Amniotic stem cell (primary cell): ENCODE data around the gene SOCS1.

Source experiments
- DNase-seq: peaks from one replicate; lab custom pipeline; 2025; lab: John Stamatoyannopoulos, UW

The SOCS1 gene

DNA sequence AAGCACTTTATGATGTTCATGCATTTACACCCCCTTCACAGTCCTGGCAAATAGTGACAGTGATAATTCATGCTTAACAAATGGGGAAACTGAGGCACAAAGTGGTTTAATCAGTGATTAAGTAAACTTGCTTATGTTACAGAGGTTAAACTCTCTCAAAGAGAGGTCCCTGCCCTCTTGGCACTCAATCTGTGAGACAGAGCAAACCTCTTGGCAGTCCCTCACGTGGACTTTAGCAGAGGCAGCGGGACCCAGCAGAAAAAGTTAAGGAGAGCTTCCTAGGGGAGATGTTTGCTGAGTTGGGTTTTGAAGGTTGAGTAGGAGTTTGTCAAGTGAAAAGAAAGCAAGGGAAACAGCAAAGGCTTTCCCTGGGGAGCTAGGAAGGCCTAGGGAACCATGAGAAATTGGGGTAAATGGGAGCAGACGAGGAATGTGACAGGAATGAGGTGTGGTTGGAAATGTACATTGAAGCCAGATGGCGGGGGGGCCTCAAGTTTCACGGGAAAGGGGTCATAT is 10.7 kb downstream of the SOCS1 start:
- DNase-seq = no peak

GRCh38 chr16:11242658-11243057 is 13.3 kb downstream of the SOCS1 start:
- no peak for DNase-seq

DNA sequence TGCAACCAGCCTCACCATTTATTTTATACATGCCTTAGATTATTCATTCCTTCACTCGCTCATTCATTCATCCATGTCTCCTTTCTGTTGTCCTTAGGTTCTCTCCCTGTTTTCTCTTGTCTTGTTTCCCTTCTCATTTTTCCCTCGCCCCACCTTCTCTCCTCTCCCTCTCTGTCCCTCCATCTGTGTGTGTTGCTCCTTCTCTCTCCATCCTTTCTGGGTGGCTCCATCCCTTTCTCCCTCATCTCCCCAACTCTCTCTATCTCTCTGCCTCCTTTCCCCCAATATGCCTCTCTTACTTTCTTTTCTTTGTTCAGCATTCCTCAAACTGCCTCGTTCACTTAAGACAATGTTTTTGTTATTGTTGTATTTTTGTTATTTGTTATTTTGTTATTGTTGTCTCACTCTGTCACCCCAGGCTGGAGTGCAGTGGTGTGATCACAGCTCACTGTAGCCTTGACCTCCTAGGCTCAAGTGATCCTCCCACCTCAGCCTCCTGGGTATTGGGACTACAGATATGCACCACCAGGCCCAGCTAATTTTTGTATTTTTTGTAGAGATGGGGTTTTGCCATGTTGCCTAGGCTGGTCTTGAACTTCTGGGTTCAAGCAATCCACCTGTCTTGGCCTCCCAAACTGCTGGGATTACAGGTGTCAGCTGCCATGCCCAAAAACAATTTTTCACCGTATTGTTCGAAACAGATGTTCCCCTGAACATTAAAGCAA is 14.4 kb downstream of the SOCS1 start:
- DNase-seq = no peak

DNA sequence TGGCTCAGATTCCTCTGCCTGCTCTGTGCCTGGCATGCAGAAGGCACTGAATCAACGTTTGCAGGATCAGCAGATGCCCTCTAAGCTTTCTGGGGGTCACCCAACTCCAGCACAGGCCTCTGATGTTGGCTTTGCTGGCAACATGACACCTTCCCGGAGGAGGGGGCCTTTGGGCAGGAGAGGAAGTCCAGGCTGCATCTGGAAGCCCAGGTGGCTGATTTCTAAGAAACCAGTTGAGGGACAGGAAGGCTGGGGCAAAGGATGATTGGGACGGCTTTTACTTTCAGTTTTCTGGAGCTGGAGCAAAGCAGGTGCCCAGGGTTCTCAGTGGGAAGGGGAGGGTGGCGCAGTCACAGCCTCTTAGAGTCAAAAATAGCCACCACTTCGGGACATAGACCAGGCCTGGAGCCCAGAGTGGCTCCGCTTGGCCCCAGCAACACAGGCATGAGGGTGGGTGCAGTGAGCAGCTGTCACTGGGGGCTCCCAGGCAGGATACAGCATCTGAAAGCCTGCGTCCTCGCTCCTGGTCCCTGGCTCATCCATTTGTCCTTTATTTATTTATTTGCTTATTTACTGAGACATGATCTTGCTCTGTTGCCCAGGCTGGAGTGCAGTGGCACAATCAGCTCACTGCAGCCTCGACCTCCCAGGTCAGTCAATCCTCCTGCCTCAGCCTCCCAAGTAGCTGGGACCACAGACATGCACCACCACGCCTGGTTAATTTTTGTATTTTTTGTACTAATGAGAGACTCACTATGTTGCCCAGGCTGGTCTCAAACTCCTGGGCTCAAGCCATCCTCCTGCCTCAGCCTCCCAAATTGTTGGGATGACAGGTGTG is 15.1 kb downstream of the SOCS1 start:
- no peak for DNase-seq

- DNase-seq = no peak
Measured at GRCh38 chr16:11239644-11240632, 16.1 kb downstream of the SOCS1 start.

DNA sequence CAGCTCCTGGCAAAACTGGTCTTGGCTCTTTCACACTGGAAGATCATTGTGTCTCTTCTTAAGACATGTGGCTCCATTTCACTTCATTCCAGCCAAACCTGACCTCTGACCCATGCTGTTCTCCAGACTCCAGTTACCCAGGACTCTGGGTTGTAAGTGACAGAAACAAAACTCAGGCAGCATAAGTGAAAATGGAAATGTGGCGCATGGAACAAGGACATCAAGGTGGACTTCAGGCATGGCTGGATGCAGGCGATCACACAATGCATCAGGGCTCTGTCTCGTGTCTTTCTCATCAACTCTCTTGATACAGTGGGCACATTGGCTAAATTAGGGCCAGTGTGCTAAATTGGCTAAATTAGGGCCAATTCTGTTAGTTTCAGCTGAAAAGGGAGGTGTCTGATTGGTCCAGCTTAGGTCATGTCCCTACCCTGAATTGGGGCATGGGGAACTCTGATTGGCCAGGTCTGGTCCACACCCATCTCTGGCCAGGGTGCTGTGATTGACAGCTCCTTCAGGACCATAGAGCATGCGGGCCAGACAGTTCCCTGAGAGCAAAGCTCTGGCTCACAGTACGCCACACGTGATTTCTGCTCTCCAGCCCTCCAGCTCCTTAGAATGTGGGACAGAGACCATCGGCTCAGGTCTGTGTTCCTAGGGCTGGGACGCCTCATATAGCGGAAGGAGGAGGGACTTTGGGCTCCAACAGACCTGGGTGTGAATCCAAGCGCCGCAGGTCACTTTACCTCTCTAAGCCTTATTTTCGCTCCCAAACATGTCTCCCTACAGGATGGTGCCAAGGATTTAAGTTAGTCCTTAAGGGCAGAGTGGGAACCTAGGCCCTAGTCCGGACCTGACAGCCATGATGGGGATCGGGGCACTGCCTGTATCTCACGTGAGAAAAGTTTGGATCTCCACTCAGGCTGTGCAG is 17.5 kb downstream of the SOCS1 start:
- DNase-seq = no peak

DNA sequence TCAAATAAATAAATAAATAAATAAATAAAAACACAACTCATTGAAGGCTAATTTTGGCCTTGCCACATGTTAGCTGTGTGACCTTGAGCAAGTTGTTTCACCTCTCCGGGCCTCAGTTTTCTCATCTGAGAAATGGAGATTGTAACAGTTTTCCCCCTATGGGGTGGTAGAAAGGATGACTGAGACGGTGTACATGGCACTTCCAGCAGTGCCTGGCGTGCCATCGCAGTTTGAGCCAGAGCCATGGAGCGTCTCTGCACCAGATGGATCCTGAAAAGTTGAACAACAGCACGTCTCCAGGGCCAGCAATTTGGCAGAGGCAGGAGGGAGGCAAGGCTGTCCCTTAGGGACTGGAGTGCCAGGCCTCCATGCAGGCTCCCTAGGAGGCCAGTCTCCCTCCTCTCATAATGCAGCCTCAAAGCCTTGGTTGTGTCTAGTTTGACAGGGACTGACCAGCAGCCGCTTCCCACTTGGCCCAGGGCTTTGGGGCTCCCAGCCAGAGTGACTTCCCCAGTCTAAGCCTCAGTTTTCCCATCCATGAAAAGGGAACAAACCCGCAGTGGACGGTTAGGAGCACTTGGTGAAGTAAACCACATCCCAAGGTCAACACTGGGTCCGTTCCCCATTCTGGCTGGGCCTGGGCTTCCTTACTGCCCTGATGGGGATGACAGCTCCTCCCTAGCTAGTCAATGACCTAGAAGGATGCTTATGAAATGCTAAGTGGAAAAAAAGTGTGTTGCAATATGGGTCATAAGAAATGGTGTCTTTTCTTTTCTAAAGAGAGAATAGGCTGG is 19.3 kb downstream of the SOCS1 start:
- no peak for DNase-seq

- DNase-seq = no peak
Measured at GRCh38 chr16:11235703-11235991, 20.4 kb downstream of the SOCS1 start.

GRCh38 chr16:11234884-11235702 is 20.9 kb downstream of the SOCS1 start:
- DNase-seq = no peak

- no peak for DNase-seq
Measured at GRCh38 chr16:11233727-11234376, 22.2 kb downstream of the SOCS1 start.

- no peak for DNase-seq
Measured at GRCh38 chr16:11232852-11233726, 22.9 kb downstream of the SOCS1 start.

GRCh38 chr16:11232302-11232851 is 23.6 kb downstream of the SOCS1 start:
- DNase-seq = no peak

DNA sequence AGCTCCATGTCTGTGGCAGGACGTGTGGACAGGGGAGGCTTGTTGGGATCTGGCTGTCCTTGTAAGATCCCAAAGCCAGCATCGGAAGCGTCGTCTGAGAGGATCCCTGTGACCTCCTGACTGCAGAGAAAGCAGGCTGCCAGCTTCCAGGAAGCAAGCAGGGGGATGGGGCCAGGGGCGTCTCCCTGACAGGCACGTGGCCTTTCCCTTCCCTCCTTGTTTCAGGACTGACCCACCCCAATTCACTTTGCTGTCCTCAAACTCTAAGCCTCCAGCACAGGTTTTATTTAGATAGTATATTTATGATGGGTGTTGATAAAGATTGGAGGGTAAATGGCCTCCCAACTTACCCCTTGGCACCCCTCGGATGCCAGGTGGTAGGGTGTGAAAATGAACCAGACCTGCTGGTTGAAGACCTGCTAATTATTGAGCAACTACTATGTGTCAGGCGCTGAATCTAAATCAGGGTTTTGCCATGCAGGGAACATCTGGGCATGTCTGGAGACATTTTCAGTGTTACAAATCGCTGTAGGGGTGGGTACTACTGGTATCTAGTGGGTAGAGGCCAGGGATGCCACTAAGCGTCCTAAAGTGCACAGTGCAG is 24.5 kb downstream of the SOCS1 start:
- DNase-seq = no peak

DNA sequence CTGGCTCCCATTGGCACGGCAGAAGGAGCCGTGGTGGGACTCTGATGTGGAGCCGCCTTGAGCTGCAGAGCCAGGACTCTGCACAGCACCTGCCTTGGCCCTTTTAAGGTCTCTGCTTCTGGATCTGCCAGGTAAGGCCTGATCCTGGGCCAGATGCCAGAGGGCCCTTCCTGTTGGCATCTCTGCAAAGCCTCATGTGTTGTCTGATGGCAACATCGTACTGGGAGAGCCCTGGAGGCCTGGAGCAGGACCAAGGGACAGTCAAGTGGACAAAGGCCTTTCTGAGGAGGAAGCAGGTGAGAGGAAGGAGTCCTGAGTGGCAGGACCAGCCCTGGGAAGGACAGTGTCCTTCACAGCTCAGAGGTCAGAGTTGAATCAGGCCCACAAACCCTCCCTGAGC is 26.1 kb downstream of the SOCS1 start:
- DNase-seq = no peak

GRCh38 chr16:11229432-11229831 is 26.6 kb downstream of the SOCS1 start:
- no peak for DNase-seq

DNA sequence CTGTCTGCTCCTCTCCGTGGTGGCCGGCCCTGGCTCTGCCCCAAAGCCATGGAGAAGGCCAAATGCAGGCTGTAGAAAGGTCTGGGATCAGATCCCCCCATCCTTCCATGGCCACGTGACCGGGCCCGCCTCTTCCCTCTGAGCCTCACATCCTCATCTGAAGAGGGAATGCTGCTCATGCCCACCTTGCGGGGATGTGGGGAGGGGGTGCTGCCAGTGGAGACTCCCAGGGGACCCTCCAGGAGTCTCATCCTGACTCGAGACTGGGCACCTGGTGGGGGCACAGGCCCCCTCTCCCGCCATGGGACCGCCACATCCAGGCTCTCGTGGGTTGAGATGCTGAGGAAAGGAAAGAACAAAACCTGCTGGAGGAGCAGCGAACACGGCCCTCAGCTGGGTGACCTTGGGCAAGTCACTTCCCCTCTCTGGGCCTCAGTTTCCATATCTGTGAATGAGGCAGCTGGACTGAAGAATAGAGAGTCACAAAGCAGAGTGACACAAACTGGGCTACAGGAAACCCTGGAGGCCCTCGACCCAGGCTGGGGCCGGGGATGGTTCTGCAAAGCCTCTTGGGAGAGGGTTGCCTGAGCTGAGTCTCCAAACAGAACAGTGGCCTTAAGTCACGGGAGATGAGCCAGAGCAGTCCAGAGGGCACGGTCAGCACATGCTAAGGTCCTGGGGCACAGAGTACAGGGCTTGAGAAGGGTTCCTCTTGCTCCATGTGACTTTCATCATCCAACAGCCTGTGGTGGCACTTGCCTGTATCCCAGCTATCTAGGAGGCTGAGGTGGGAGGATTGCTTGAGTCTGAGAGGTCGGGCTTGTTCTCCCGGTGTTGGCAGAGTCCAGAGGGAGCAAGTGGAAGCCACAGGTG is 30.1 kb downstream of the SOCS1 start:
- DNase-seq = no peak
